GM23338 (cell line): ENCODE results near the gene MAOA.

Source experiments
- EZH2 ChIP-seq: fragments of 200-600 bp; sonication (generic); IDR thresholded peaks from one replicate; pipeline ENCODE4 v1.8.0; 2017; ENCODE audit warnings: antibody characterized with exemption, mild to moderate bottlenecking, low read depth; ENCODE audit not compliant: unreplicated experiment
- EZH2phosphoT487 ChIP-seq: fragments of 200-600 bp; sonication (generic); IDR thresholded peaks from one replicate; pipeline ENCODE4 v1.8.1; 2018; ENCODE audit warnings: antibody characterized with exemption; ENCODE audit not compliant: unreplicated experiment
- TF ChIP-seq, protein P1 (sequence below), 2 experiments: fragments of 200-600 bp in 1 of 2; sonication (generic) in 1 of 2; conservative IDR thresholded peaks; 2 replicates each; pipeline versions ENCODE4 v1.5.1 to v1.6.1; 2016 to 2017; ENCODE audit warnings: antibody characterized with exemption in 2 of 2, low read depth in 2 of 2, mild to moderate bottlenecking in 2 of 2, moderate library complexity in 1 of 2

DNA sequence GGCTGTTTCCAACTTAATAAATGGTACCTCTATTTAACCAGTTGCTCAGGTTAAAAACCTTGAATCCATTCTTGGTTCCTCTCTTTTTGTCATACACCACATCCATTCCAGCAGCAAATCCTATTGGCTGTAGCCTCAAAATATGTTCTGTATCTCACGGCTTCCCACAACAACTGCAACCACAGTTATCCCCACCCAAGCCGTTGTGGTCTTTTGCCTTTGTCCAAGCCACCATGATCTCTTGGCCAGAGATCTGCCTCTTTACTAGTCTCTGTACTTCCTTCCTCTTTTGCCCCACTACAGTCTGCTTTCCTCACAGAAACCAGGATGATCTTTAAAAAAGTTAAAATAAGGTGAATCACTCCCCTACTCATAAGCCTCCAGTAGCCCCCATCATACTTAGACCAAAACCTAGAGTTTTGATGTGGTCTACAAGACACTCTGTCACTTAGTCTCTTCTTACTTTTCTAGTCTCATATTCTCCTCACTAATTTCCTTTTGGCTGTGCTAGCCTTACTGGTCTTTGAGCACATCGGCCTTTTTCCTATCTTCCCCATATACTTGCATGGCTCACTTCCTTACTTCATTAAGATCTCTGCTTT is 10.3 kb downstream of the MAOA start:
- TF ChIP-seq, protein P1, sequence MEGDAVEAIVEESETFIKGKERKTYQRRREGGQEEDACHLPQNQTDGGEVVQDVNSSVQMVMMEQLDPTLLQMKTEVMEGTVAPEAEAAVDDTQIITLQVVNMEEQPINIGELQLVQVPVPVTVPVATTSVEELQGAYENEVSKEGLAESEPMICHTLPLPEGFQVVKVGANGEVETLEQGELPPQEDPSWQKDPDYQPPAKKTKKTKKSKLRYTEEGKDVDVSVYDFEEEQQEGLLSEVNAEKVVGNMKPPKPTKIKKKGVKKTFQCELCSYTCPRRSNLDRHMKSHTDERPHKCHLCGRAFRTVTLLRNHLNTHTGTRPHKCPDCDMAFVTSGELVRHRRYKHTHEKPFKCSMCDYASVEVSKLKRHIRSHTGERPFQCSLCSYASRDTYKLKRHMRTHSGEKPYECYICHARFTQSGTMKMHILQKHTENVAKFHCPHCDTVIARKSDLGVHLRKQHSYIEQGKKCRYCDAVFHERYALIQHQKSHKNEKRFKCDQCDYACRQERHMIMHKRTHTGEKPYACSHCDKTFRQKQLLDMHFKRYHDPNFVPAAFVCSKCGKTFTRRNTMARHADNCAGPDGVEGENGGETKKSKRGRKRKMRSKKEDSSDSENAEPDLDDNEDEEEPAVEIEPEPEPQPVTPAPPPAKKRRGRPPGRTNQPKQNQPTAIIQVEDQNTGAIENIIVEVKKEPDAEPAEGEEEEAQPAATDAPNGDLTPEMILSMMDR (conservative IDR thresholded peaks at IDR 0.05; ENCODE audit: low read depth in 2 of 2), result no peak
- TF ChIP-seq EZH2phosphoT487, result no peak
- no peak for TF ChIP-seq EZH2
